ENCODE measurements around the gene RAN.

The RAN gene

DNA sequence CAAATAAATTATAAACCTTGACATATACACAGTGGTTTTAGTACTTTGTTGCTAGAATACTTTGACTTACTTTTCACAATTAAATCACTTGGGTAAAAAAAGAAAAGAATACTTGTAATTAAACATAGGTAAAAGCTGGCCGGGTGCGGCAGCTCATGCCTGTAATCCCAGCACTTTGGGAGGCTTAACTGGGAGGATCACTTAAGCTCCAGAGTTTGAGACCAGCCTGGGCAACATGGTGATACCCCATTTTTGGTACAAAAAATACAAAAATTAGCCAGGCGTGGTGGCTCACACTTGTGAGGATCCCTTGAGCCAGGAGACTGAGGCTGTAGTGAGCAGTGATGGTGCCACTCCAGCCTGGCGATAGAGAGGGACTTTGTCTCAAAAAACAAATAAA is 40.6 kb upstream of the RAN start:
- Histone ChIP-seq H3K27me3 (ENCODE audit: insufficient read depth, insufficient read length) (no peaks in the 10 kb centered on the region), H3K9ac (ENCODE audit: insufficient read length, low read depth) (no peak overlapping the region), H3K4me1 (ENCODE audit: insufficient read depth, insufficient read length) (peaks cover 16% of the 10 kb centered on the region), H3K9me3 (ENCODE audit: insufficient read depth, low read length) (no peaks in the 10 kb centered on the region), H3K36me3 (ENCODE audit: insufficient read depth, insufficient read length, low read length) (peaks cover 12% of the 10 kb centered on the region), H3K4me3 (ENCODE audit: insufficient read length, low read depth) (no peak overlapping the region)
- no peak for DNase-seq (ENCODE audit: low read depth, low spot score)
- no peak for TF ChIP-seq ZNF274 (IDR thresholded peaks at IDR 0.05; ENCODE audit: low read depth, low read length)
- TF ChIP-seq YY1 (IDR thresholded peaks at IDR 0.05; ENCODE audit: insufficient read depth, insufficient read length): no peak
- TF ChIP-seq SUZ12 (IDR thresholded peaks at IDR 0.05; ENCODE audit: extremely low read depth, insufficient read depth, insufficient read length): no peak

DNA sequence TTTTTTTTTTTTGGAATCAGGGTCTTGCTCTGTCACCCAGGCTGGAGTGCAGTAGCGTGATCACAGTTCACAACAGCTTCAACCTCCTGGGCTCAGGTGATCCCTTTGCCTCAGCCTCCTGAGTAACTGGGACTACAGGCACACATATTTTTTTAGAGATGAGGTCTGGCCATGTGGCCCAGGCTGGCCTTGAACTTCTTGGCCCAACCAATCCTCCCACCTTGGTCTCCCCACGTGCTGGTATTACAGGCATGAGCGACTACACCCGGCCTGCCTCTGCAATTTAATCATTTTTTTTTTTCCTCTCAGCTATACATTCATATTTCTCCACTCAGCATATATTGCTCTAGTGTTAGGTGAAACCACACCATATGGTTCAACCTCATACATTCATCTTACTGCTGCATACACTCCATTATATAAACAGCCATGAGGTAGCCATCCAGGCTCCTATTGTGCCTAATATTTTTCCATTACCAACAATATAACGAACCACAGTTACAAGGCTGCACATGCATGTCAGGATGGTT is 39.9 kb upstream of the RAN start:
- Histone ChIP-seq H3K4me3 (ENCODE audit: insufficient read length, low read depth) (no peak overlapping the region), H3K27me3 (ENCODE audit: insufficient read depth, insufficient read length) (no peaks in the 10 kb centered on the region), H3K36me3 (ENCODE audit: insufficient read depth, insufficient read length, low read length) (peaks cover 14% of the 10 kb centered on the region), H3K9me3 (ENCODE audit: insufficient read depth, low read length) (no peaks in the 10 kb centered on the region), H3K9ac (ENCODE audit: insufficient read length, low read depth) (no peak overlapping the region), H3K4me1 (ENCODE audit: insufficient read depth, insufficient read length) (peaks cover 16% of the 10 kb centered on the region)
- TF ChIP-seq SUZ12 (IDR thresholded peaks at IDR 0.05; ENCODE audit: extremely low read depth, insufficient read depth, insufficient read length): no peak
- no peak for TF ChIP-seq YY1 (IDR thresholded peaks at IDR 0.05; ENCODE audit: insufficient read depth, insufficient read length)
- no peak for TF ChIP-seq ZNF274 (IDR thresholded peaks at IDR 0.05; ENCODE audit: low read depth, low read length)
- DNase-seq (ENCODE audit: low read depth, low spot score): no peak

DNA sequence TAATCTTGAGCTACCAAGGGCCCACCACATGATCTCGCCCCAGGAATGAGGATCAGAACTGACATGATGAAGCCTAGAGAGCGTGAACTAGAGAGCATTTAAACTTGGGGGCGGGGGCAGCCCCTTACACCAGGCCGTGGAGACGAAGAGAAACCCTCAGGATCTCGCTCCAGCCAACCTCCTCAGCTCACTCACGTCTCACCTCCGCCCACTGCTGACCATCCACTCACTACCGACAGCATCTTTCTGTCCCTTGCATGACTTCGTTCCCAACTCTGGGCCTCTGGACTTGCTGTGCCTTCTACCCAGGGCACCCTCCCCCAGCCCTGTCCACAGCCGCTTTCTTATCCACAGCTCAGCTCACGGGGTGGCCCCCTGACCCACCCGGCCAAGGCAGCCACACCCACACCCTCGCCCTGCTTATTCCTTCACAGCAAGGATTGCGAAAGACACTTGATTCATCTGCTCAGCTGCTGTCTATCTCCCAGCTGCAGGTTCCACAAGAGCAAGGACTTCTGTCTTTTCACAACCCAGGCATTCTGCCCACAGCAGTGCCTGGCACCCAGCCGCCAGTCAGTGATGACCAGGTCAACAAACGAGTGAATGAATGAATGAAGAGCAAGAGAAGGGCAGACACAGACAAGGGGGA is 39.2 kb upstream of the RAN start:
- Histone ChIP-seq H3K36me3 (ENCODE audit: insufficient read depth, insufficient read length, low read length) (peaks cover 18% of the 10 kb centered on the region), H3K4me1 (ENCODE audit: insufficient read depth, insufficient read length) (peaks cover 16% of the 10 kb centered on the region), H3K4me3 (ENCODE audit: insufficient read length, low read depth) (no peak overlapping the region), H3K9ac (ENCODE audit: insufficient read length, low read depth) (no peak overlapping the region), H3K9me3 (ENCODE audit: insufficient read depth, low read length) (no peaks in the 10 kb centered on the region), H3K27me3 (ENCODE audit: insufficient read depth, insufficient read length) (no peaks in the 10 kb centered on the region)
- DNase-seq (ENCODE audit: low read depth, low spot score): no peak
- no peak for TF ChIP-seq ZNF274 (IDR thresholded peaks at IDR 0.05; ENCODE audit: low read depth, low read length)
- TF ChIP-seq YY1 (IDR thresholded peaks at IDR 0.05; ENCODE audit: insufficient read depth, insufficient read length): no peak
- no peak for TF ChIP-seq SUZ12 (IDR thresholded peaks at IDR 0.05; ENCODE audit: extremely low read depth, insufficient read depth, insufficient read length)

DNA sequence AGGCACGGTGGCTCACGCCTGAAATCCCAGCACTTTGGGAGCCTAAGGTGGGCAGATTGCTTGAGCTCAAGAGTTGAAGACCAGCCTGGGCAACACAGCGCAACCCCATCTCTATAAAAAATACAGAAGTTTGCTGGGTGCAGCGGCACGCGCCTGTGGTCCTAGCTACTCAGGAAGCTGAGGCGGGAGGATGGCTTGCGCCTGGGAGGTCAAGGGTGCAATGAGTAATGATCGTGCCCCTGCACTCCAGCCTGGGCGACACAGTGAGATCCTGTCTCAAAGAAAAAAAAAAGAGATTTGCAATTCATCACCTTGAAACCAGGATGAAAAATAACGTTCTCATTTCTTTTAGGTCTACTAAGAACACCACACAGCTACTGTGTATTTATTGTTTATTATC is 36.9 kb upstream of the RAN start:
- H3K27me3 ChIP-seq (ENCODE audit: insufficient read depth, insufficient read length): peaks cover 12% of the 10 kb centered on the region
- H3K9me3 ChIP-seq (ENCODE audit: insufficient read depth, low read length): no peaks in the 10 kb centered on the region
- H3K36me3 ChIP-seq (ENCODE audit: insufficient read depth, insufficient read length, low read length): peaks cover 18% of the 10 kb centered on the region
- TF ChIP-seq SUZ12 (IDR thresholded peaks at IDR 0.05; ENCODE audit: extremely low read depth, insufficient read depth, insufficient read length) (no peak), YY1 (IDR thresholded peaks at IDR 0.05; ENCODE audit: insufficient read depth, insufficient read length) (no peak), ZNF274 (IDR thresholded peaks at IDR 0.05; ENCODE audit: low read depth, low read length) (no peak)
- DNase-seq (ENCODE audit: low read depth, low spot score): no peak
- H3K4me1 ChIP-seq (ENCODE audit: insufficient read depth, insufficient read length): peaks cover 14% of the 10 kb centered on the region
- H3K9ac ChIP-seq (ENCODE audit: insufficient read length, low read depth): no peak overlapping the region
- no peak overlapping the region for H3K4me3 ChIP-seq (ENCODE audit: insufficient read length, low read depth)

DNA sequence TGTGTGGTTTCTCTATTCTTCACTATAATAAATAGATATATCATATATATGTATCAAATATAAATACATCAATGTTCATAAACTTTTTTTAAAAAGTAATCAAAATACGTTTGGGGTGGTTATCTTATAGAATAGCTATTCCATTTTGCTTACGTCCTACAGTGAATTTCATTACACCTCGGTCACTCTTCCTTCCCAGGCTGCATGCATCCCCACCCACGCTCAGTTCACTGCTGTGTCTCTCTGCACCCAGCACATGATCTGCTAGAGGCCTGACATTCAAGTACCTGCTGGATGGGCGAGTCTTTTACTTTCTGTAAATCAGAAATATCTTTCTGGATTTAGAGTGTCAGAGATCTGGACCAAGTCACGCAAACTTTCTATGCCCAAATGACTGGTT is 36.4 kb upstream of the RAN start:
- Histone ChIP-seq H3K4me3 (ENCODE audit: insufficient read length, low read depth) (no peak overlapping the region), H3K27me3 (ENCODE audit: insufficient read depth, insufficient read length) (peaks cover 14% of the 10 kb centered on the region), H3K9ac (ENCODE audit: insufficient read length, low read depth) (no peak overlapping the region), H3K9me3 (ENCODE audit: insufficient read depth, low read length) (no peaks in the 10 kb centered on the region), H3K4me1 (ENCODE audit: insufficient read depth, insufficient read length) (peaks cover 12% of the 10 kb centered on the region), H3K36me3 (ENCODE audit: insufficient read depth, insufficient read length, low read length) (peaks cover 18% of the 10 kb centered on the region)
- no peak for DNase-seq (ENCODE audit: low read depth, low spot score)
- no peak for TF ChIP-seq ZNF274 (IDR thresholded peaks at IDR 0.05; ENCODE audit: low read depth, low read length)
- no peak for TF ChIP-seq SUZ12 (IDR thresholded peaks at IDR 0.05; ENCODE audit: extremely low read depth, insufficient read depth, insufficient read length)
- TF ChIP-seq YY1 (IDR thresholded peaks at IDR 0.05; ENCODE audit: insufficient read depth, insufficient read length): no peak

DNA sequence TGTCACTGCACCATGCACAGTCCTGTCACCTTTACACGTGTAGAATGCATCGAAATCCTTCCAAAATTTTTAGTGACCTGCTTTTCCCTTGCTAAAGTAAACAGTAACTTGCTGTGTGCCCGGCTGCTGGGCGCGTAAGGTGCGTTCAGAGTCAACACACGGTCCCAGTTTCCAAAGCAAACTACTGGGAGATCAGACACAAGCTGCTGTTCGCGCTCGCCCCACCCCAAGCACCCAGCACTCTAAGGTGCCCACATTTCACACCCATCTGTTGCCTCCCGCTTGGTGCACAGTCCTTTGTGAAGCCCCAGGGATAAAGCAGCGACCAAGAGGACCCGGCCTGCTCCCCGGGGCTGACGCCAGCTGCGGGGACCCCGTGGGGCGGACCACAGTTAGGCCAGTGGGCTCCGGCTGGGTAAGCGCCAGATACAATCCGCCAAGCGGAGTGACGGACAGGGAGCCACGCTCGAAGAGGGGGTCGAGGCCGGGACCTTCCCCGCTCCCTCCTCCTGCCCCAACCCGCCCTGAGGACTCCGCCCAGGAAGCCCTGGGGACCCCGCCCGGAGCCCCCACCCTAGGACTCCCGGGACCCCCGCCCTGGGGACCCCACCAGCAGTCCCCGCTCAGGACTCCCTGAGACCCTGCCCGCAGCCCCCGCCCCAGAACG is 33.4 kb upstream of the RAN start:
- Histone ChIP-seq H3K4me3 (ENCODE audit: insufficient read length, low read depth) (peak overlapping the region; percentile 60), H3K9ac (ENCODE audit: insufficient read length, low read depth) (peak overlapping the region; percentile 81), H3K36me3 (ENCODE audit: insufficient read depth, insufficient read length, low read length) (peaks cover 18% of the 10 kb centered on the region), H3K4me1 (ENCODE audit: insufficient read depth, insufficient read length) (no peaks in the 10 kb centered on the region), H3K9me3 (ENCODE audit: insufficient read depth, low read length) (peaks cover under 1% of the 10 kb centered on the region; the same call in 1 of the 2 replicates), H3K27me3 (ENCODE audit: insufficient read depth, insufficient read length) (peaks cover 14% of the 10 kb centered on the region)
- TF ChIP-seq SUZ12 (IDR thresholded peaks at IDR 0.05; ENCODE audit: extremely low read depth, insufficient read depth, insufficient read length) (no peak), ZNF274 (IDR thresholded peaks at IDR 0.05; ENCODE audit: low read depth, low read length) (no peak), YY1 (IDR thresholded peaks at IDR 0.05; ENCODE audit: insufficient read depth, insufficient read length) (no peak)
- no peak for DNase-seq (ENCODE audit: low read depth, low spot score)
